SU-DHL-6 (cell line): Measurements from ENCODE around the gene GRK6.

Experiments used
- H2AFZ ChIP-seq: fragments of 200-600 bp; sonication (generic); 2 replicates; pipeline ENCODE4 v1.6.1; 2014; ENCODE audit warnings: low read depth, mild to moderate bottlenecking, moderate library complexity, mixed read lengths, antibody characterized with exemption, low read length; ENCODE audit not compliant: severe bottlenecking
- H3F3A ChIP-seq: fragments of 200-600 bp; shearing (Covaris generic); 2 replicates; pipeline ENCODE4 v1.6.0; 2016; ENCODE audit warnings: antibody characterized with exemption, mild to moderate bottlenecking; ENCODE audit not compliant: insufficient read depth
- H3K27ac ChIP-seq: fragments of 200-600 bp; sonication (generic); 2 replicates; pipeline ENCODE4 v1.5.1; 2016; ENCODE audit warnings: low read depth, mild to moderate bottlenecking, low read length, moderate library complexity, mixed read lengths
- H3K27me3 ChIP-seq: fragments of 200-600 bp; sonication (generic), shearing (Covaris generic); 2 replicates; pipeline ENCODE4 v1.6.0; 2014; ENCODE audit warnings: mild to moderate bottlenecking, low read length
- H3K36me3 ChIP-seq: fragments of 200-600 bp; sonication (generic); 2 replicates; pipeline ENCODE4 v1.6.1; 2014; ENCODE audit warnings: mild to moderate bottlenecking, low read length, mixed read lengths
- H3K4me2 ChIP-seq: fragments of 300-600, 200-600 bp; shearing (Covaris generic), sonication (generic); 2 replicates; pipeline ENCODE4 v1.6.0; 2014; ENCODE audit warnings: low read length, low read depth, mild to moderate bottlenecking; ENCODE audit not compliant: poor library complexity, severe bottlenecking
- H3K4me3 ChIP-seq: fragments of 200-600 bp; sonication (generic); 2 replicates; pipeline ENCODE4 v1.5.1; 2014; ENCODE audit warnings: antibody characterized with exemption, low read length, mild to moderate bottlenecking, mixed read lengths; ENCODE audit not compliant: insufficient read depth, poor library complexity, severe bottlenecking
- H3K79me2 ChIP-seq: fragments of 200-600 bp; sonication (generic); 2 replicates; pipeline ENCODE4 v1.6.1; 2014; ENCODE audit warnings: mild to moderate bottlenecking, low read length, moderate library complexity; ENCODE audit not compliant: insufficient read depth
- H3K9ac ChIP-seq: fragments of 200-600 bp; sonication (generic); 2 replicates; pipeline ENCODE4 v1.7.0; 2014; ENCODE audit warnings: mild to moderate bottlenecking, low read length
- H3K9me2 ChIP-seq: fragments of 200-600 bp; sonication (generic); replicated peaks from 2 replicates; pipeline ENCODE4 v1.6.1; 2014; ENCODE audit warnings: low read length; ENCODE audit not compliant: insufficient read depth
- H3K9me3 ChIP-seq: fragments of 200-600 bp; sonication (generic); 2 replicates; pipeline ENCODE4 v1.6.1; 2014; ENCODE audit warnings: low read length, mixed read lengths; ENCODE audit not compliant: insufficient read depth
- H4K20me1 ChIP-seq: fragments of 200-600 bp; sonication (generic); 2 replicates; pipeline ENCODE4 v1.6.1; 2014; ENCODE audit warnings: low read depth, mild to moderate bottlenecking, antibody characterized with exemption, low read length, moderate library complexity, mixed read lengths
- EZH2phosphoT487 ChIP-seq: fragments of 200-600 bp; sonication (generic), shearing (Covaris generic); conservative IDR thresholded peaks from 2 replicates; pipeline ENCODE4 v1.6.1; 2018; ENCODE audit warnings: mild to moderate bottlenecking, antibody characterized with exemption, low read length, moderate library complexity, mixed read lengths
- TF ChIP-seq, protein P1 (sequence below): fragments of 200-600 bp; sonication (generic); IDR thresholded peaks from one replicate; pipeline ENCODE4 v1.5.1; 2017; ENCODE audit warnings: antibody characterized with exemption, mild to moderate bottlenecking, low read length, moderate library complexity; ENCODE audit not compliant: insufficient read depth, poor library complexity, severe bottlenecking

GRK6 gene

DNA sequence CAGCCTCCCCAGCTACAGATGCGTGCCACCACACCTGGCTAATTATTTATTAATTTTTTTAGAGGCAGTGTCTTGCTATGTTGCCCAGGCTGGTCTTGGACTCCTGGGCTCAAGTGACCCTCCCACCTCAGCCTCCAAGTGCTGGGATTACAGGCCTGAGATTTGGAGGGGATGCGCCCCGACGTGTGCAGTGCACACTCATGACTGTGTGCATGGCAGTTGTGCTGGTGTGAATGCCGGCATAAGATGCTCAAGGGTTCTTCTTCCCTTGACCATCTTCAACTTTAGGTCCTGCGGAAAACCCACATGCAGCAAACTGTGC, 45.7 kb upstream of the GRK6 start:
- Histone ChIP-seq H3K27ac (no peak overlapping the region), H3K4me2 (no peak overlapping the region), H2AFZ (no peak overlapping the region), H3K36me3 (no peaks in the 10 kb centered on the region), H3K27me3 (no peaks in the 10 kb centered on the region), H3K9me2 (no peaks in the 10 kb centered on the region), H3K9me3 (no peaks in the 10 kb centered on the region), H3K4me3 (no peak overlapping the region), H3K9ac (no peak overlapping the region), H4K20me1 (no peaks in the 10 kb centered on the region), H3F3A (no peaks in the 10 kb centered on the region), H3K79me2 (no peaks in the 10 kb centered on the region)
- TF ChIP-seq EZH2phosphoT487: no peak
- TF ChIP-seq, protein P1, sequence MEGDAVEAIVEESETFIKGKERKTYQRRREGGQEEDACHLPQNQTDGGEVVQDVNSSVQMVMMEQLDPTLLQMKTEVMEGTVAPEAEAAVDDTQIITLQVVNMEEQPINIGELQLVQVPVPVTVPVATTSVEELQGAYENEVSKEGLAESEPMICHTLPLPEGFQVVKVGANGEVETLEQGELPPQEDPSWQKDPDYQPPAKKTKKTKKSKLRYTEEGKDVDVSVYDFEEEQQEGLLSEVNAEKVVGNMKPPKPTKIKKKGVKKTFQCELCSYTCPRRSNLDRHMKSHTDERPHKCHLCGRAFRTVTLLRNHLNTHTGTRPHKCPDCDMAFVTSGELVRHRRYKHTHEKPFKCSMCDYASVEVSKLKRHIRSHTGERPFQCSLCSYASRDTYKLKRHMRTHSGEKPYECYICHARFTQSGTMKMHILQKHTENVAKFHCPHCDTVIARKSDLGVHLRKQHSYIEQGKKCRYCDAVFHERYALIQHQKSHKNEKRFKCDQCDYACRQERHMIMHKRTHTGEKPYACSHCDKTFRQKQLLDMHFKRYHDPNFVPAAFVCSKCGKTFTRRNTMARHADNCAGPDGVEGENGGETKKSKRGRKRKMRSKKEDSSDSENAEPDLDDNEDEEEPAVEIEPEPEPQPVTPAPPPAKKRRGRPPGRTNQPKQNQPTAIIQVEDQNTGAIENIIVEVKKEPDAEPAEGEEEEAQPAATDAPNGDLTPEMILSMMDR: no peak

DNA sequence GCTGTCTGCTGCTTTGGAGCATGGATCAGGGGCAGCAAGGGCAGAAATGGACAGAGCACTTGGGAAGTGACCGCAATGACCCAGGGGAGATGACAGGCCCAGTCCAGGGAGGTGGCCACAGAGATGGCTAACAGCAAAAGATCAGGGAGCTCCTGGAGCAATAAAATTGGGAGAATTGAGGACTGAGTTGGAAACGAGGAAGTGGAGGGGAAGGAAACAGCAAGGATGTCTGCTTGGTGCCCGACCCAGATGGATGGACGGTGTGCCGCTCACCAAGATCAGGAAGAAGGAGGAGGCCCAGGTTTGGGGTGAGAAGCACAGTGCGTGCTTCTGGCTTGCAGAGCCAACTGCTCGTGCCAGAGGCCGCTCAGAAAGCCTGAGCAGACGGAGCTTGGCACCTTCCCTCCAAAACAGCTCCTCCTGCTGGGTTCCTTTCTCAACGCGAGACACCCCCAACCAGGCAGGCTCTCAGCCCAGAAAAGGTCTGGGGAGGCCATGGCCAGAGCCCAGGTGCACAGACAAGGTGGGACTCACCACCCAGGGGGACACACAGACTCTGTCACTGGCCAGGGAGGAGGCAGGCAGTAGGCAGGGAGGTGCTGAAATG, 44.0 kb upstream of the GRK6 start:
- H3K9ac ChIP-seq: no peak overlapping the region
- no peaks in the 10 kb centered on the region for H3K36me3 ChIP-seq
- H3K27me3 ChIP-seq: no peaks in the 10 kb centered on the region
- no peak overlapping the region for H2AFZ ChIP-seq
- no peaks in the 10 kb centered on the region for H3F3A ChIP-seq
- no peaks in the 10 kb centered on the region for H3K9me2 ChIP-seq
- H3K4me3 ChIP-seq: no peak overlapping the region
- no peaks in the 10 kb centered on the region for H3K9me3 ChIP-seq
- no peak overlapping the region for H3K4me2 ChIP-seq
- no peaks in the 10 kb centered on the region for H3K79me2 ChIP-seq
- no peaks in the 10 kb centered on the region for H4K20me1 ChIP-seq
- no peak overlapping the region for H3K27ac ChIP-seq
- TF ChIP-seq, protein P1: no peak
- no peak for TF ChIP-seq EZH2phosphoT487

DNA sequence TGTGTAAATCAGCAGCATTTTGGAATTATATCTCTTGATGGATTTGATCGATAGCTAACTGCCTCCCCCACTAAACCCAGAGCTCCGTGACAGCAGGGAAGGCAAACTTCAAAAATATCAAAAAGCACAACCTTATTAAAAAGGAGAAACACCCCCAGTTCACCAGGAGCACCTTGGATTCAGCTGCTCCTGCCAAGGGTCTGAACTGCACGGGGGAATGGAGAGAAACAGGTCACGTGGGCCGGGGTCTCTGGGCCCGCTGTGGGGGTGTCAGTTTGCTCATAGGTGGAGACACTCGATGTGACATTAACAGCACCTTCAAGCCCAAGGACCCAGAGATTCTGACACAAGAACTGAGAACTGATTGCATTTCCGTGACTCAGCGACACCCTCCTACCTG, 43.3 kb upstream of the GRK6 start:
- H3K36me3 ChIP-seq: no peaks in the 10 kb centered on the region
- no peak overlapping the region for H3K4me3 ChIP-seq
- no peak overlapping the region for H3K4me2 ChIP-seq
- no peaks in the 10 kb centered on the region for H3K27me3 ChIP-seq
- H3K9me3 ChIP-seq: no peaks in the 10 kb centered on the region
- no peaks in the 10 kb centered on the region for H3F3A ChIP-seq
- no peak overlapping the region for H3K9ac ChIP-seq
- H4K20me1 ChIP-seq: no peaks in the 10 kb centered on the region
- no peak overlapping the region for H2AFZ ChIP-seq
- H3K27ac ChIP-seq: no peak overlapping the region
- TF ChIP-seq, protein P1: no peak
- no peak for TF ChIP-seq EZH2phosphoT487
- no peaks in the 10 kb centered on the region for H3K79me2 ChIP-seq
- no peaks in the 10 kb centered on the region for H3K9me2 ChIP-seq

DNA sequence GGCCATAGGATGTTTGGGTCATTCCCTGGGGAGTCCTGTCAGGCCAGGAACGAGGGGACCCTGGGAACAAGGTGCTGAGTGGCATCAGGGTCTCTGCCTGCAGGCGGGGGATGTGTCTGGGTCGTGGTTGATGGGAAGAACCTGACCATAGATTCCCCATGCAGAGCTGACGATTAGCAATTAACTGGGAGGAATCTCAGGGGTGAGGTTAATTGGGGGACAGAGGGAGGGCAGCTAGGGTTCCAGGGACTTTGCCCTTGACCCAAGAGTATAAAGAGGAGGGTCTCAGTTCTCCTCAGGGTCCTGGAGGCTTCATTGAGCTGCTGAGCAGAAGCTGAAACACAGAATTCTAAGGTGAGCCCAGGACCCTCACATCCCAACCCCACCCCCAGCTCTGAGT, 42.3 kb upstream of the GRK6 start, which contains the start of gene SLC34A1:
SLC34A1 (plus strand) TSS at position 301 of the 400 bp plus-strand sequence. CDS start 1,308 bp downstream, outside the sequence.
- Histone ChIP-seq H4K20me1 (no peaks in the 10 kb centered on the region), H3K9ac (no peak within 1 kb of the TSS), H3K79me2 (no peaks in the 10 kb centered on the region), H3K9me3 (no peaks in the 10 kb centered on the region), H2AFZ (no peak within 1 kb of the TSS), H3K36me3 (no peaks in the 10 kb centered on the region), H3F3A (no peaks in the 10 kb centered on the region), H3K4me3 (no peak within 1 kb of the TSS), H3K4me2 (no peak within 1 kb of the TSS), H3K27me3 (no peaks in the 10 kb centered on the region), H3K9me2 (no peaks in the 10 kb centered on the region), H3K27ac (no peak within 1 kb of the TSS)
- no peak for TF ChIP-seq EZH2phosphoT487
- TF ChIP-seq, protein P1: no peak
